GM23338 (cell line): ENCODE data around the gene DENND1B. TPM values are rescaled to one million over a fixed set of nuclear protein-coding genes. Genes with fewer than 3 reads are reported as not detected.
A peak's percentile ranks its signal among the peaks of the same experiment; 100 is the strongest.

Experiments
- ATAC-seq: fragments of 200-7000 bp; cut with Tn5 transposase; 3 replicates; pipeline ENCODE4 v1.9.1; 2020
- DNase-seq: peaks from one replicate; pipeline ENCODE4 v3.0.0-alpha.2; 2015; ENCODE audit warnings: low spot score
- H2AFZ ChIP-seq: fragments of 200-600 bp; sonication (generic); 2 replicates; pipeline ENCODE4 v1.8.0; 2016; ENCODE audit warnings: antibody characterized with exemption, mild to moderate bottlenecking, moderate library complexity
- H3F3A ChIP-seq: fragments of 200-600 bp; sonication (generic); replicated peaks from 2 replicates; pipeline ENCODE4 v1.8.0; 2017; ENCODE audit warnings: antibody characterized with exemption, mixed run types, low read depth
- H3K27ac ChIP-seq: fragments of 200-600 bp; sonication (generic); 2 replicates; pipeline ENCODE4 v1.6.1; 2016; ENCODE audit warnings: low read depth
- H3K27me3 ChIP-seq: fragments of 200-600 bp; sonication (generic); 2 replicates; pipeline ENCODE4 v1.8.0; 2016; ENCODE audit warnings: mild to moderate bottlenecking, mixed run types, moderate library complexity; ENCODE audit not compliant: insufficient read depth
- H3K36me3 ChIP-seq: fragments of 200-600 bp; sonication (generic); 2 replicates; pipeline ENCODE4 v1.8.0; 2016; ENCODE audit warnings: mild to moderate bottlenecking; ENCODE audit not compliant: insufficient read depth
- H3K4me1 ChIP-seq: fragments of 200-600 bp; sonication (generic); 2 replicates; pipeline ENCODE4 v1.8.0; 2016; ENCODE audit warnings: mild to moderate bottlenecking, moderate library complexity; ENCODE audit not compliant: insufficient read depth
- H3K4me2 ChIP-seq: fragments of 200-600 bp; sonication (generic); 2 replicates; pipeline ENCODE4 v1.7.1; 2017; ENCODE audit warnings: mixed run types
- H3K4me3 ChIP-seq: fragments of 200-600 bp; sonication (generic); 2 replicates; pipeline ENCODE4 v1.6.1; 2016; ENCODE audit warnings: mixed run types
- H3K79me2 ChIP-seq: fragments of 200-600 bp; sonication (generic); replicated peaks from 2 replicates; pipeline ENCODE4 v1.8.0; 2017; ENCODE audit warnings: mild to moderate bottlenecking; ENCODE audit not compliant: insufficient read depth
- H3K9me2 ChIP-seq: fragments of 200-600 bp; sonication (generic); 2 replicates; pipeline ENCODE4 v1.8.0; 2017; ENCODE audit not compliant: insufficient read depth
- H4K20me1 ChIP-seq: fragments of 200-600 bp; sonication (generic); replicated peaks from 2 replicates; pipeline ENCODE4 v1.8.0; 2017; ENCODE audit warnings: mild to moderate bottlenecking; ENCODE audit not compliant: insufficient read depth
- H3K27ac Mint-ChIP-seq: 2 replicates; pipeline ENCODE4 v1.8.0; 2020; ENCODE audit warnings: inconsistent platforms, mild to moderate bottlenecking, moderate library complexity, mixed read lengths
- H3K27me3 Mint-ChIP-seq: 3 replicates; pipeline ENCODE4 v1.8.0; 2022; ENCODE audit warnings: low read depth, mild to moderate bottlenecking, moderate library complexity, mixed read lengths, inconsistent platforms; ENCODE audit not compliant: insufficient read depth, poor library complexity
- H3K36me3 Mint-ChIP-seq: 3 replicates; pipeline ENCODE4 v1.8.0; 2021; ENCODE audit warnings: low read depth, mild to moderate bottlenecking, inconsistent platforms, moderate library complexity, mixed read lengths
- H3K4me1 Mint-ChIP-seq: 3 replicates; pipeline ENCODE4 v1.8.0; 2020; ENCODE audit warnings: mild to moderate bottlenecking, inconsistent platforms, mixed read lengths
- H3K4me3 Mint-ChIP-seq: 3 replicates; pipeline ENCODE4 v1.8.0; 2021; ENCODE audit warnings: moderate library complexity, mild to moderate bottlenecking, inconsistent platforms, mixed read lengths
- H3K9me3 Mint-ChIP-seq: 3 replicates; pipeline ENCODE4 v1.8.0; 2020; ENCODE audit warnings: moderate library complexity, mild to moderate bottlenecking, inconsistent platforms, mixed read lengths
- CREB1 ChIP-seq: fragments of 250-450 bp; sonication (Bioruptor Pico); IDR thresholded peaks from 2 replicates; pipeline ENCODE4 v1.5.0; 2020; ENCODE audit warnings: low read depth, mild to moderate bottlenecking, moderate library complexity
- EZH2 ChIP-seq: fragments of 200-600 bp; sonication (generic); IDR thresholded peaks from one replicate; pipeline ENCODE4 v1.8.0; 2017; ENCODE audit warnings: antibody characterized with exemption, mild to moderate bottlenecking, low read depth; ENCODE audit not compliant: unreplicated experiment
- EZH2phosphoT487 ChIP-seq: fragments of 200-600 bp; sonication (generic); IDR thresholded peaks from one replicate; pipeline ENCODE4 v1.8.1; 2018; ENCODE audit warnings: antibody characterized with exemption; ENCODE audit not compliant: unreplicated experiment
- JUNB ChIP-seq: IDR thresholded peaks from one replicate; pipeline ENCODE4 v1.6.1; 2016; ENCODE audit warnings: antibody characterized with exemption; ENCODE audit not compliant: unreplicated experiment
- NANOG ChIP-seq: IDR thresholded peaks from 2 replicates; pipeline ENCODE4 v1.6.1; 2016; ENCODE audit warnings: antibody characterized with exemption, borderline replicate concordance
- REST ChIP-seq: IDR thresholded peaks from one replicate; pipeline ENCODE4 v1.6.1; 2018; ENCODE audit warnings: antibody characterized with exemption; ENCODE audit not compliant: unreplicated experiment
- STAT1 ChIP-seq: IDR thresholded peaks from one replicate; pipeline ENCODE4 v1.6.1; 2016; ENCODE audit warnings: antibody characterized with exemption; ENCODE audit not compliant: unreplicated experiment
- ZNF114 ChIP-seq: fragments of 250-450 bp; sonication (Bioruptor Pico); IDR thresholded peaks from 2 replicates; pipeline ENCODE4 v1.5.0; 2020; ENCODE audit warnings: mild to moderate bottlenecking, moderate library complexity
- ZNF331 ChIP-seq: fragments of 250-450 bp; sonication (Bioruptor Pico); IDR thresholded peaks from 2 replicates; pipeline ENCODE4 v1.5.0; 2020; ENCODE audit warnings: low read depth, mild to moderate bottlenecking, moderate library complexity
- polyA plus RNA-seq: library from polyadenylated mRNA; unstranded; fragments of >200 nt; fragmentation: Nextera tagmentation; extraction: Ambion mirVana; gene quantifications from 2 replicates; pipeline ENCODE4 v1.2.1, GENCODE V29; 2016
- total RNA-seq: library from RNA; depleted of rRNA; stranded (reverse); fragments of >200 nt; shearing (Covaris generic); gene quantifications from 2 replicates; pipeline ENCODE4 v1.2.3, GENCODE V29; 2014
- TF ChIP-seq, protein P1 (sequence below): IDR thresholded peaks from 2 replicates; pipeline ENCODE4 v1.6.1; 2016; ENCODE audit warnings: antibody characterized with exemption
- TF ChIP-seq, protein P2 (sequence below): fragments of 250-450 bp; sonication (Bioruptor Pico); IDR thresholded peaks from 2 replicates; pipeline ENCODE4 v1.5.0; 2020; ENCODE audit warnings: mild to moderate bottlenecking, moderate library complexity

Gene DENND1B
- total and polyA plus RNA-seq, 2 experiments from 2014 or later = 4.3 to 5.2 TPM

- TF ChIP-seq ZNF331 = no peak
- no peak for TF ChIP-seq EZH2
- TF ChIP-seq EZH2phosphoT487 = no peak
- TF ChIP-seq ZNF114 (CRISPR knock-in tag) = no peak
- TF ChIP-seq NANOG = no peak
Observed at GRCh38 chr1:197685785-197686184, 89.5 kb downstream of the DENND1B start.

DNA sequence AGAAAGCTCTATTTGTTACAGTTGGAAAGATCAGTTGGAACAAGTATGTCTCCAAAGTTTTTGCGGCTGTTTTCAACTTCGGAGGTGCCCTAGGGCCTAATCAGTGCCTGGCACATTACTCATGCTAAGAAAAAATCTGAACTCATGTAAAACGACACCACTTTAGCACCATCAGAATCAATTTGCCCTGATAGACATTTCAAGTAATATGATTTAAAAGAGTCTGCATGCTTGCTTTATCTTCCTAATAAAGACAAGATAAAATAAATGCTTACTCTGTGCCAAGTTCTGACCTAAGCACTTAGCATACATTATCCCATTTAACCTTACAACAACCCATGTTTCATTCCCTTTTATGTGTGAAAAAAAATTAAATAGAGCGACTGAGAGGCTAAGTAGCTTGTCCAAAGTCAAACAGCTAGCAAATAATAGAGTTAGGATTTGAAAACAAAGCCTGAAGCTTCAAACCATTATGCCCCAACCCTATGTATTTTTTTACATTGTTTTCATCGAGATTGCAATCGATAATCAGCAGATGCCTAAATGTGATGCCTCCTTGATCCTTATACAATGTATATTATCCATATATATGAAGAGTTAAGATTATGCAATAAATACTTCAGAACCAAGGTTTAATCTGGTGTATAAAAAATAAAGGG, 91.3 kb downstream of the DENND1B start:
- no peaks in the 10 kb centered on the region for H3K27me3 Mint-ChIP-seq
- no peak overlapping the region for H3K4me3 Mint-ChIP-seq
- H3K9me3 Mint-ChIP-seq = peaks cover 14% of the 10 kb centered on the region
- Histone ChIP-seq H3K4me1 (peaks cover 9% of the 10 kb centered on the region; the same call in 1 of the 2 replicates), H3K79me2 (no peaks in the 10 kb centered on the region), H3K4me2 (no peak overlapping the region), H3K27ac (no peak overlapping the region), H3K9me2 (no peaks in the 10 kb centered on the region), H3K27me3 (no peaks in the 10 kb centered on the region), H3F3A (no peaks in the 10 kb centered on the region), H3K36me3 (0 out of 2 replicates have a peak, but pooled peaks cover 4% of the 10 kb centered on the region), H4K20me1 (no peaks in the 10 kb centered on the region), H3K4me3 (no peak overlapping the region), H2AFZ (no peak overlapping the region)
- DNase-seq (no peak), ATAC-seq (no peak)
- H3K36me3 Mint-ChIP-seq = peaks cover 12% of the 10 kb centered on the region; the same call in 2 of the 3 replicates
- no peak overlapping the region for H3K27ac Mint-ChIP-seq
- H3K4me1 Mint-ChIP-seq = peaks cover 23% of the 10 kb centered on the region
- TF ChIP-seq ZNF331 (no peak), ZNF114 (CRISPR knock-in tag) (no peak), JUNB (no peak), STAT1 (no peak), EZH2phosphoT487 (no peak), CREB1 (CRISPR knock-in tag) (no peak), REST (no peak)
- TF ChIP-seq, protein P1, sequence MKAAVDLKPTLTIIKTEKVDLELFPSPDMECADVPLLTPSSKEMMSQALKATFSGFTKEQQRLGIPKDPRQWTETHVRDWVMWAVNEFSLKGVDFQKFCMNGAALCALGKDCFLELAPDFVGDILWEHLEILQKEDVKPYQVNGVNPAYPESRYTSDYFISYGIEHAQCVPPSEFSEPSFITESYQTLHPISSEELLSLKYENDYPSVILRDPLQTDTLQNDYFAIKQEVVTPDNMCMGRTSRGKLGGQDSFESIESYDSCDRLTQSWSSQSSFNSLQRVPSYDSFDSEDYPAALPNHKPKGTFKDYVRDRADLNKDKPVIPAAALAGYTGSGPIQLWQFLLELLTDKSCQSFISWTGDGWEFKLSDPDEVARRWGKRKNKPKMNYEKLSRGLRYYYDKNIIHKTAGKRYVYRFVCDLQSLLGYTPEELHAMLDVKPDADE = no peak
- TF ChIP-seq, protein P2, sequence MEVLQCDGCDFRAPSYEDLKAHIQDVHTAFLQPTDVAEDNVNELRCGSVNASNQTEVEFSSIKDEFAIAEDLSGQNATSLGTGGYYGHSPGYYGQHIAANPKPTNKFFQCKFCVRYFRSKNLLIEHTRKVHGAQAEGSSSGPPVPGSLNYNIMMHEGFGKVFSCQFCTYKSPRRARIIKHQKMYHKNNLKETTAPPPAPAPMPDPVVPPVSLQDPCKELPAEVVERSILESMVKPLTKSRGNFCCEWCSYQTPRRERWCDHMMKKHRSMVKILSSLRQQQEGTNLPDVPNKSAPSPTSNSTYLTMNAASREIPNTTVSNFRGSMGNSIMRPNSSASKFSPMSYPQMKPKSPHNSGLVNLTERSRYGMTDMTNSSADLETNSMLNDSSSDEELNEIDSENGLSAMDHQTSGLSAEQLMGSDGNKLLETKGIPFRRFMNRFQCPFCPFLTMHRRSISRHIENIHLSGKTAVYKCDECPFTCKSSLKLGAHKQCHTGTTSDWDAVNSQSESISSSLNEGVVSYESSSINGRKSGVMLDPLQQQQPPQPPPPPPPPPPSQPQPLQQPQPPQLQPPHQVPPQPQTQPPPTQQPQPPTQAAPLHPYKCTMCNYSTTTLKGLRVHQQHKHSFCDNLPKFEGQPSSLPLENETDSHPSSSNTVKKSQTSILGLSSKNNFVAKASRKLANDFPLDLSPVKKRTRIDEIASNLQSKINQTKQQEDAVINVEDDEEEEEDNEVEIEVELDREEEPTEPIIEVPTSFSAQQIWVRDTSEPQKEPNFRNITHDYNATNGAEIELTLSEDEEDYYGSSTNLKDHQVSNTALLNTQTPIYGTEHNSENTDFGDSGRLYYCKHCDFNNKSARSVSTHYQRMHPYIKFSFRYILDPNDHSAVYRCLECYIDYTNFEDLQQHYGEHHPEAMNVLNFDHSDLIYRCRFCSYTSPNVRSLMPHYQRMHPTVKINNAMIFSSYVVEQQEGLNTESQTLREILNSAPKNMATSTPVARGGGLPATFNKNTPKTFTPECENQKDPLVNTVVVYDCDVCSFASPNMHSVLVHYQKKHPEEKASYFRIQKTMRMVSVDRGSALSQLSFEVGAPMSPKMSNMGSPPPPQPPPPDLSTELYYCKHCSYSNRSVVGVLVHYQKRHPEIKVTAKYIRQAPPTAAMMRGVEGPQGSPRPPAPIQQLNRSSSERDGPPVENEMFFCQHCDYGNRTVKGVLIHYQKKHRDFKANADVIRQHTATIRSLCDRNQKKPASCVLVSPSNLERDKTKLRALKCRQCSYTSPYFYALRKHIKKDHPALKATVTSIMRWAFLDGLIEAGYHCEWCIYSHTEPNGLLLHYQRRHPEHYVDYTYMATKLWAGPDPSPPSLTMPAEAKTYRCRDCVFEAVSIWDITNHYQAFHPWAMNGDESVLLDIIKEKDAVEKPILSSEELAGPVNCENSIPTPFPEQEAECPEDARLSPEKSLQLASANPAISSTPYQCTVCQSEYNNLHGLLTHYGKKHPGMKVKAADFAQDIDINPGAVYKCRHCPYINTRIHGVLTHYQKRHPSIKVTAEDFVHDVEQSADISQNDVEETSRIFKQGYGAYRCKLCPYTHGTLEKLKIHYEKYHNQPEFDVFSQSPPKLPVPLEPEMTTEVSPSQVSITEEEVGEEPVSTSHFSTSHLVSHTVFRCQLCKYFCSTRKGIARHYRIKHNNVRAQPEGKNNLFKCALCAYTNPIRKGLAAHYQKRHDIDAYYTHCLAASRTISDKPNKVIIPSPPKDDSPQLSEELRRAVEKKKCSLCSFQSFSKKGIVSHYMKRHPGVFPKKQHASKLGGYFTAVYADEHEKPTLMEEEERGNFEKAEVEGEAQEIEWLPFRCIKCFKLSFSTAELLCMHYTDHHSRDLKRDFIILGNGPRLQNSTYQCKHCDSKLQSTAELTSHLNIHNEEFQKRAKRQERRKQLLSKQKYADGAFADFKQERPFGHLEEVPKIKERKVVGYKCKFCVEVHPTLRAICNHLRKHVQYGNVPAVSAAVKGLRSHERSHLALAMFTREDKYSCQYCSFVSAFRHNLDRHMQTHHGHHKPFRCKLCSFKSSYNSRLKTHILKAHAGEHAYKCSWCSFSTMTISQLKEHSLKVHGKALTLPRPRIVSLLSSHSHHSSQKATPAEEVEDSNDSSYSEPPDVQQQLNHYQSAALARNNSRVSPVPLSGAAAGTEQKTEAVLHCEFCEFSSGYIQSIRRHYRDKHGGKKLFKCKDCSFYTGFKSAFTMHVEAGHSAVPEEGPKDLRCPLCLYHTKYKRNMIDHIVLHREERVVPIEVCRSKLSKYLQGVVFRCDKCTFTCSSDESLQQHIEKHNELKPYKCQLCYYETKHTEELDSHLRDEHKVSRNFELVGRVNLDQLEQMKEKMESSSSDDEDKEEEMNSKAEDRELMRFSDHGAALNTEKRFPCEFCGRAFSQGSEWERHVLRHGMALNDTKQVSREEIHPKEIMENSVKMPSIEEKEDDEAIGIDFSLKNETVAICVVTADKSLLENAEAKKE (CRISPR knock-in tag) = no peak

More at GRCh38 chr1:197685785-197686184, 89.5 kb downstream of the DENND1B start:
- H3K36me3 Mint-ChIP-seq = peaks cover 13% of the 10 kb centered on the region; the same call in 2 of the 3 replicates
- Histone ChIP-seq H3K4me2 (no peak overlapping the region), H4K20me1 (no peaks in the 10 kb centered on the region), H3K79me2 (no peaks in the 10 kb centered on the region), H3K4me1 (peaks cover 9% of the 10 kb centered on the region; the same call in 1 of the 2 replicates), H3K9me2 (no peaks in the 10 kb centered on the region), H3K27me3 (no peaks in the 10 kb centered on the region), H3F3A (no peaks in the 10 kb centered on the region), H2AFZ (no peak overlapping the region), H3K36me3 (0 out of 2 replicates have a peak, but pooled peaks cover 4% of the 10 kb centered on the region), H3K4me3 (no peak overlapping the region), H3K27ac (no peak overlapping the region)
- H3K27me3 Mint-ChIP-seq = no peaks in the 10 kb centered on the region
- no peak overlapping the region for H3K4me3 Mint-ChIP-seq
- peaks cover 14% of the 10 kb centered on the region for H3K9me3 Mint-ChIP-seq
- H3K27ac Mint-ChIP-seq = peak overlapping the region; percentile 83
- DNase-seq (no peak), ATAC-seq (no peak)
- H3K4me1 Mint-ChIP-seq = peaks cover 23% of the 10 kb centered on the region
